CD4-positive, CD25-positive, alpha-beta regulatory T cell (primary cell): ENCODE data around the gene RNF150. TPM values are rescaled to one million over a fixed set of nuclear protein-coding genes. Genes with fewer than 3 reads are reported as not detected.

Experiments
- ATAC-seq, 2 donors: fragments of 150-1000 bp; cut with Tn5 transposase; one replicate each; pipeline ENCODE4 v1.10.0; 2021; ENCODE audit warnings: low read depth in 2 of 2, moderate number of reproducible peaks in 2 of 2, moderate library complexity in 1 of 2
- DNase-seq, 3 donors: peaks; one replicate each; pipeline versions ENCODE4 v3.0.0 to v3.0.0-alpha.2; 2012 to 2022; ENCODE audit warnings: mixed read lengths in 1 of 3
- H3K27ac ChIP-seq: one replicate; pipeline ENCODE4 v1.7.0; 2013; ENCODE audit warnings: mild to moderate bottlenecking, low read length; ENCODE audit not compliant: insufficient read depth, poor library complexity, severe bottlenecking
- H3K27me3 ChIP-seq: one replicate; pipeline ENCODE4 v1.7.0; 2013; ENCODE audit warnings: low read length; ENCODE audit not compliant: control insufficient read depth, insufficient read depth
- H3K36me3 ChIP-seq: one replicate; pipeline ENCODE4 v1.7.0; 2013; ENCODE audit warnings: mild to moderate bottlenecking, low read length, moderate library complexity; ENCODE audit not compliant: control insufficient read depth, insufficient read depth
- H3K4me1 ChIP-seq: 2 replicates; pipeline ENCODE4 v1.7.0; 2013; ENCODE audit warnings: mild to moderate bottlenecking, low read length; ENCODE audit not compliant: insufficient read depth, control insufficient read depth, poor library complexity, severe bottlenecking
- H3K4me3 ChIP-seq: one replicate; pipeline ENCODE4 v1.7.0; 2013; ENCODE audit warnings: low read depth, mild to moderate bottlenecking, low read length, moderate library complexity
- H3K9me3 ChIP-seq, 2 experiments: 1 replicate in 1 of 2; 2 replicates in 1 of 2; pipeline ENCODE4 v1.7.0; 2013; ENCODE audit warnings: low read length in 2 of 2, mild to moderate bottlenecking in 1 of 2, moderate library complexity in 1 of 2; ENCODE audit not compliant: control insufficient read depth in 2 of 2
- H3K27ac Mint-ChIP-seq, 3 donors: one replicate each; pipeline ENCODE4 v1.8.0; 2020 to 2022; ENCODE audit warnings: mild to moderate bottlenecking in 3 of 3, mixed read lengths in 3 of 3, moderate library complexity in 2 of 3
- H3K27me3 Mint-ChIP-seq: one replicate; pipeline ENCODE4 v1.8.0; 2022; ENCODE audit warnings: mild to moderate bottlenecking, mixed read lengths
- H3K36me3 Mint-ChIP-seq: one replicate; pipeline ENCODE4 v1.8.0; 2020; ENCODE audit warnings: mixed read lengths
- H3K4me1 Mint-ChIP-seq, 4 donors: one replicate each; pipeline ENCODE4 v1.8.0; 2020 to 2022; ENCODE audit warnings: mixed read lengths in 4 of 4, mild to moderate bottlenecking in 1 of 4
- H3K4me3 Mint-ChIP-seq, 4 donors: one replicate each; pipeline ENCODE4 v1.8.0; 2020 to 2022; ENCODE audit warnings: mild to moderate bottlenecking in 4 of 4, mixed read lengths in 4 of 4, moderate library complexity in 3 of 4
- H3K9me3 Mint-ChIP-seq, 7 donors: one replicate each; pipeline ENCODE4 v1.8.0; 2020 to 2022; ENCODE audit warnings: mixed read lengths in 7 of 7, mild to moderate bottlenecking in 3 of 7, moderate library complexity in 2 of 7
- polyA plus RNA-seq, 4 donors: library from polyadenylated mRNA; unstranded; fragments of 300-500 nt; fragmentation: Illumina TruSeq; gene quantifications; one replicate each; pipeline ENCODE4 v1.2.3, GENCODE V29; 2021
- total RNA-seq: library from RNA; stranded (reverse); gene quantifications from one replicate; pipeline ENCODE4 v1.2.3, GENCODE V29; 2022

RNF150 gene
- total and polyA plus RNA-seq, 5 donors from 2014 or later = 0.07 TPM; not detected in 4

DNA sequence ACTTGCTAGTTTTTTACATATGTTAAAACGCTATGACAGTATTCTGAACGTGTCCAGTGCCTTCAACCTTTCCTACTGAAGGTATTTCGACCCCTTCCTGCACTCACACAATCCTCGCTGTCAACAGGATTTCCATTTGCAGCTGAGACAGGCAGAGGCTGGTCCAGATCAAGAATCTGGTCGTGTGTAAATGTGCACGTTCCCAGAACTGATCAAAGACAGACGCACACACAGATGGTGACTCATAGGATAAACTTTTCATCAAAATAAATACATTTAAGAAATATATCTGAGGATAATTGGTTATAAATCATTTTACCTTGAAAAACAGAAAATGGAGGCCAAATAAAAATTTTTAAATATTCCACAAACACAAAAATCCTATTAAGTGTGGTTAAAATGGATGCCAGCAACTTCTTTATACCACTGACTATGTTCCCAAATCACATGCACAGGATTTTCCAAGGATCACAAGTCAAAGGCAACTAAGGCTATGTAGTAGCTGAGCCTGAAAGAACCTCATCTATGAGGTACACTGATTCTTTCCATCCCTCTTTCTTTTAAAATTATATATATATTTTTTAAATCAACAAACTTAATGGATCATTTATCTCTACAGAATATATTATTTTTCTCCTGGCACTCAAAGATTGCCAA is 85.9 kb downstream of the RNF150 start:
- DNase-seq (no peak), ATAC-seq (no peak)
- Mint-ChIP-seq H3K27me3 (no peaks in the 10 kb centered on the region), H3K36me3 (no peaks in the 10 kb centered on the region), H3K27ac (no peak overlapping the region), H3K4me1 (no peaks in the 10 kb centered on the region), H3K9me3 (peaks cover 0 to 13% (median 2%) of the 10 kb centered on the region in 7 donors), H3K4me3 (no peak overlapping the region)
- Histone ChIP-seq H3K36me3 (no peaks in the 10 kb centered on the region), H3K4me1 (no peaks in the 10 kb centered on the region), H3K27ac (no peak overlapping the region), H3K9me3 (no peaks in the 10 kb centered on the region), H3K27me3 (no peaks in the 10 kb centered on the region), H3K4me3 (no peak overlapping the region)

DNA sequence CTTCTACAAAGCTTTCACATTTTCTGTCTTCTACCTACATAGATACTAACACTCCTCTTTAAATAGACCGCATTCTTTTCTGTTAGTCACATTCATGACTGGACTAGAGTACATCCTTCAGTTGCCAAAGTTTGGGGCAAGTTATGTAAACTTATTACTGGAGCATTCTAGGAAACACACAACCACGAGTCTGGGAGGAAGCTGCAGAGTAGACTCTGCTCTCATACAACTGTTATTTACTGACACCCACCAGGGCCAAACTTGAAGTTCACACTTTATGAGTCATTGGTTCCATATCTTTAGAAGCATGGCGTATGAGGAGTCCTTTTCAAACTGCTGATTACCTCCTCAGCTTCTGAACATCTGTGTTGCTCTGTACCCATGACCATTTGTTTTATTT is 87.0 kb downstream of the RNF150 start:
- Histone ChIP-seq H3K4me1 (no peaks in the 10 kb centered on the region), H3K36me3 (no peaks in the 10 kb centered on the region), H3K27ac (no peak overlapping the region), H3K27me3 (no peaks in the 10 kb centered on the region), H3K4me3 (no peak overlapping the region), H3K9me3 (no peaks in the 10 kb centered on the region)
- Mint-ChIP-seq H3K36me3 (no peaks in the 10 kb centered on the region), H3K4me1 (no peaks in the 10 kb centered on the region), H3K9me3 (peaks cover 0 to 7% (median 2%) of the 10 kb centered on the region in 7 donors), H3K27ac (no peak overlapping the region), H3K4me3 (no peak overlapping the region), H3K27me3 (no peaks in the 10 kb centered on the region)
- DNase-seq (no peak), ATAC-seq (no peak)

DNA sequence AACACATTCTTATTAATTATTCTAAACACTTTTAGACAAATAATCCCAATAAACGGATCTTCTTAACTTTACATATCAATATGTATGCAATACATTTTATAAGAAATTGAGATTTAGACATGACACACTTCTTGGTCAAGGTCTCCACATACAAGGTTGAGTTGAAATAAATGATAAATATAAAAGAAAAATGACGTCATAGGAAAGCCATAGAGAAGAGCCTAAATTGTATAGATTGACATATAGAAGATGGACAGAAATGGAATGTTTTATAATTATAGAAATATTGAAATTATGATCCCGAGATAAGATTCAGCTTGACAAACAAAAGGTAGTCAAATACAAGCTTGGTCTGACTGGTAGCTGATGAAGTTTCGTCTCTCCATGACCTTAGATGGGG is 87.4 kb downstream of the RNF150 start:
- Mint-ChIP-seq H3K4me3 (no peak overlapping the region), H3K36me3 (no peaks in the 10 kb centered on the region), H3K27me3 (no peaks in the 10 kb centered on the region), H3K4me1 (no peaks in the 10 kb centered on the region), H3K9me3 (peaks cover 0 to 5% (median 2%) of the 10 kb centered on the region in 7 donors), H3K27ac (no peak overlapping the region)
- Histone ChIP-seq H3K27ac (no peak overlapping the region), H3K4me1 (no peaks in the 10 kb centered on the region), H3K9me3 (no peaks in the 10 kb centered on the region), H3K36me3 (no peaks in the 10 kb centered on the region), H3K4me3 (no peak overlapping the region), H3K27me3 (no peaks in the 10 kb centered on the region)
- DNase-seq (no peak), ATAC-seq (no peak)

DNA sequence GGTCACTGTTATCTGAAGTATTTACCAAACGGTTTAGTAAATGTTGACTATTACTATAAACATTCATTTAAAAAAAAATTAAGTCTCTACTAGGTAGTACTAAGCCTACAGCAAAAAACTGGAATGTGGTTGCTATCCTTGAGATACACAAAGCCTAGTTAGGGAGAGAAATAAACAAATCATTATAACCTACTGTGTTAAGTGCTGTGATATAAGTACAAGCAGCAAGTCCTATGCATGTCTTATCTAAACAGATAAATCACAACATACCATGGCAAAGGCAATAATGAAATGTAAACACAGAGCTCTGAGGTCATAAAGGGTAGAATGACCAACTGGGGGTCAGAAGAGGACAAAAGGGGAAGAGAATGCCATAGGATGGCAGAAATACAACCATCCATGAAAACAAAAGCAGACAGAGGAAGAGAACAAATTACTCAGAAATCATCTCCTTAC is 92.2 kb downstream of the RNF150 start:
- Mint-ChIP-seq H3K27me3 (no peaks in the 10 kb centered on the region), H3K4me1 (no peaks in the 10 kb centered on the region), H3K36me3 (no peaks in the 10 kb centered on the region), H3K4me3 (no peak overlapping the region), H3K9me3 (peaks cover 0 to 4% (median 0%) of the 10 kb centered on the region in 7 donors), H3K27ac (no peak overlapping the region)
- ATAC-seq (no peak), DNase-seq (no peak)
- no peaks in the 10 kb centered on the region for H3K27me3 ChIP-seq
- no peak overlapping the region for H3K27ac ChIP-seq
- H3K36me3 ChIP-seq = no peaks in the 10 kb centered on the region
- H3K4me3 ChIP-seq = no peak overlapping the region
- H3K9me3 ChIP-seq = no peaks in the 10 kb centered on the region
- no peaks in the 10 kb centered on the region for H3K4me1 ChIP-seq

DNA sequence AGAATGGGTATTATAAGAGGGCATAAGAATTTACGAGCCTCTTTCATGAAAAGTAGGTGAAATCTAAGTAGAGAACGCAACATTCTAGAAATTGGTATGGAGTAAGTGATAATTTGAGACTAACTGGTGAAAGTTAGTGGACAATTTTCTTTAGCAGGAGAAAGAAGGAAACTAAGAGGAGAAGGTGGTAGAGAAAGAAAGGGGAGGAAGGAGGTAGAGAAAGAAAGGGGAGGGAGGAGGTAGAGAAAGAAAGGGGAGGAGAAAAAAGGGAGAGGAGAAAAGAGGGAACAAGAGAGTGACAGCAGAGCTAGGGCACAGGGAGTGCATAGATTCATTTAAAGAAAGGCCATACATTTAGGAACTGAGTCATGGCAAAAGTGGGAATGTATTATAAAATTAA is 94.1 kb downstream of the RNF150 start:
- H3K4me3 Mint-ChIP-seq = no peak overlapping the region
- Histone ChIP-seq H3K4me3 (no peak overlapping the region), H3K27ac (no peak overlapping the region), H3K27me3 (no peaks in the 10 kb centered on the region), H3K4me1 (no peaks in the 10 kb centered on the region), H3K36me3 (no peaks in the 10 kb centered on the region), H3K9me3 (no peaks in the 10 kb centered on the region)
- H3K4me1 Mint-ChIP-seq = no peaks in the 10 kb centered on the region
- no peak overlapping the region for H3K27ac Mint-ChIP-seq
- H3K27me3 Mint-ChIP-seq = no peaks in the 10 kb centered on the region
- DNase-seq = no peak
- no peak for ATAC-seq
- no peaks in the 10 kb centered on the region for H3K36me3 Mint-ChIP-seq
- H3K9me3 Mint-ChIP-seq = peaks cover 0 to 4% (median 0%) of the 10 kb centered on the region in 7 donors

DNA sequence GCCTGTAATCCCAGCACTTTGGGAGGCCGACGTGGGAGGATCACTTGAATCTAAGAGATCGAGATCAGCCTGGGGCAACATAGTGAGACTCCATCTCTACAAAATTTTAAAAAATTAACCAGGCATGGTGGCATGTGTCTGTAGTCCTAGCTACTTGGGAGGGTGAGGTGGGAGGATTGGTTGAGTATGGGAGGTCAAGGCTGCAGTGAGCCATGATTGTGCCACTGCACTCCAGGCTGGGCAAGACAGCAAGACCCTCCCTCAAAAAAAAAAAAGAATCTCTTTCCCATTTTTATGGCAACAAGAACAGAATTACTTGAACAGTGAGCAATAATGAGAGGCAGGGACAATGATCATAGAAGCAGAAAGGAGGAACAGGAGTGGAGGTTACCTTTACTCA is 94.8 kb downstream of the RNF150 start:
- H3K9me3 ChIP-seq = no peaks in the 10 kb centered on the region
- no peak overlapping the region for H3K4me3 ChIP-seq
- H3K36me3 Mint-ChIP-seq = no peaks in the 10 kb centered on the region
- H3K4me1 ChIP-seq = no peaks in the 10 kb centered on the region
- no peaks in the 10 kb centered on the region for H3K27me3 ChIP-seq
- H3K27ac Mint-ChIP-seq = no peak overlapping the region
- ATAC-seq (no peak), DNase-seq (no peak)
- H3K27ac ChIP-seq = no peak overlapping the region
- no peaks in the 10 kb centered on the region for H3K27me3 Mint-ChIP-seq
- no peaks in the 10 kb centered on the region for H3K36me3 ChIP-seq
- peaks cover 0 to 4% (median 0%) of the 10 kb centered on the region in 7 donors for H3K9me3 Mint-ChIP-seq
- H3K4me3 Mint-ChIP-seq = no peak overlapping the region
- H3K4me1 Mint-ChIP-seq = no peaks in the 10 kb centered on the region

DNA sequence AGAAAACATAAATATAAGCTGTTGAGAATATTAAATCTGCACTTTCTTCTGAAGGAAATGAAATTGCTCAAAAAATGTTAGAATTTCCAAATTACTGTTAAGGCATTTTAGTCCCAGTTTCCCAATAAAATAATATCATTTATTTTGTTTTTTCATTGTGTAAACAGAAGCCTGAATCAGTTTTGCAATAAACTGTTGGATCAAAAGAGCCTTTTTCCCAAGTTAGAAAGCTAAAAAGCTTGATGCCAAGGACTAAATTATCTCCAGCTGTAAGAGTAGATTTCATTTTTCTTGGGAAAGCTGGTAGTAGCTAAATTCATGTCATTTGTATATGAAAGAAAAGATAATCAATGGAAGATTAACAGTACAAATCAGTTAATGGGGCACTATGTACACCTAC is 95.8 kb downstream of the RNF150 start:
- Histone ChIP-seq H3K4me3 (no peak overlapping the region), H3K9me3 (no peaks in the 10 kb centered on the region), H3K27ac (no peak overlapping the region), H3K27me3 (no peaks in the 10 kb centered on the region), H3K36me3 (no peaks in the 10 kb centered on the region), H3K4me1 (no peaks in the 10 kb centered on the region)
- Mint-ChIP-seq H3K36me3 (no peaks in the 10 kb centered on the region), H3K9me3 (peaks cover 0 to 4% (median 0%) of the 10 kb centered on the region in 7 donors), H3K4me3 (no peak overlapping the region), H3K4me1 (no peaks in the 10 kb centered on the region), H3K27ac (no peak overlapping the region), H3K27me3 (no peaks in the 10 kb centered on the region)
- no peak for ATAC-seq
- no peak for DNase-seq

DNA sequence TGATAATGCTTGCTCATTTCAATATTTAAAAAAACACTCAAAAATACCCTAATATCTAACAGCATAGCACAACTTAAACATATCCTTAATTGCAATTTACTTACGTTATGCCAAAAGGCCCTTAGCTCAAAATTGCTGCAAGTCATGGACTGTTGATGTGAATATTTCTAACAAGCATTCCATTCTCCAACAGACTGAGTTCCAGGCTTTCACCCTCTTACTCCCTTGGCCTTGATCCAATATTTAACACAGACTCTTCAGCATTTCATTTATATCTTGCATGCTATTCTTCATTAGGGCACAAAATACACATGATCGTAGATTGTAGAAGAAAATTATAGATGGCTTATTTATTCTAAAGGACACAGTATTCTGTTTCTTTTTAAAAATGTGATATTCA is 96.5 kb downstream of the RNF150 start:
- H3K36me3 ChIP-seq = no peaks in the 10 kb centered on the region
- H3K27me3 ChIP-seq = no peaks in the 10 kb centered on the region
- no peak overlapping the region for H3K4me3 Mint-ChIP-seq
- H3K27ac Mint-ChIP-seq = no peak overlapping the region
- no peaks in the 10 kb centered on the region for H3K27me3 Mint-ChIP-seq
- DNase-seq (no peak), ATAC-seq (no peak)
- H3K9me3 ChIP-seq = no peaks in the 10 kb centered on the region
- H3K27ac ChIP-seq = no peak overlapping the region
- no peaks in the 10 kb centered on the region for H3K4me1 Mint-ChIP-seq
- H3K4me3 ChIP-seq = no peak overlapping the region
- peaks cover 0 to 4% (median 0%) of the 10 kb centered on the region in 7 donors for H3K9me3 Mint-ChIP-seq
- no peaks in the 10 kb centered on the region for H3K4me1 ChIP-seq
- no peaks in the 10 kb centered on the region for H3K36me3 Mint-ChIP-seq
